WTC11 (cell line): ENCODE data around the gene PCDHGA6.
A peak's percentile ranks its signal among the peaks of the same experiment; 100 is the strongest.
"Not testable (repeated sequence)": the region's sequence is repeated elsewhere in the genome, so short reads cannot be mapped to it uniquely, and the experiment has no call there.

Experiments
- ATF1 ChIP-seq: sonication (generic); formaldehyde crosslinking; IDR thresholded peaks from 2 replicates; pipeline ENCODE4 v1.8.1; 2023; ENCODE audit warnings: mild to moderate bottlenecking, moderate library complexity, missing genetic modification reagents
- CTCF ChIP-seq: fragments of 200-600 bp; IDR thresholded peaks from 2 replicates; pipeline ENCODE4 v1.8.0; 2022; ENCODE audit warnings: antibody characterized with exemption
- ESRRA ChIP-seq: sonication (generic); formaldehyde crosslinking; IDR thresholded peaks from 2 replicates; pipeline ENCODE4 v1.8.1; 2022; ENCODE audit warnings: mild to moderate bottlenecking, missing genetic modification reagents, borderline replicate concordance
- ETV6 ChIP-seq: sonication (generic); formaldehyde crosslinking; IDR thresholded peaks from 2 replicates; pipeline ENCODE4 v1.8.1; 2022; ENCODE audit warnings: mild to moderate bottlenecking, missing genetic modification reagents
- FOXP1 ChIP-seq: sonication (generic); formaldehyde crosslinking; IDR thresholded peaks from 2 replicates; pipeline ENCODE4 v1.8.0; 2022; ENCODE audit warnings: missing genetic modification reagents, mild to moderate bottlenecking, moderate library complexity, borderline replicate concordance
- IRF2 ChIP-seq: sonication (generic); formaldehyde crosslinking; IDR thresholded peaks from 2 replicates; pipeline ENCODE4 v1.8.0; 2022; ENCODE audit warnings: low read depth, missing genetic modification reagents, borderline replicate concordance
- JUN ChIP-seq: sonication (generic); formaldehyde crosslinking; IDR thresholded peaks from 2 replicates; pipeline ENCODE4 v1.8.0; 2023; ENCODE audit warnings: mild to moderate bottlenecking, missing genetic modification reagents
- MLX ChIP-seq: sonication (generic); formaldehyde crosslinking; IDR thresholded peaks from 2 replicates; pipeline ENCODE4 v1.8.1; 2023; ENCODE audit warnings: mild to moderate bottlenecking, missing genetic modification reagents, moderate library complexity
- OVOL2 ChIP-seq: fragments of 250-450 bp; sonication (Bioruptor Pico); IDR thresholded peaks from 2 replicates; pipeline ENCODE4 v1.9.0; 2021; ENCODE audit warnings: mild to moderate bottlenecking, borderline replicate concordance
- TP53 ChIP-seq: sonication (generic); formaldehyde crosslinking; IDR thresholded peaks from 2 replicates; pipeline ENCODE4 v1.8.1; 2023; ENCODE audit warnings: mild to moderate bottlenecking, missing genetic modification reagents
- USF1 ChIP-seq: sonication (generic); formaldehyde crosslinking; IDR thresholded peaks from 2 replicates; pipeline ENCODE4 v1.8.0; 2022; ENCODE audit warnings: mild to moderate bottlenecking, missing genetic modification reagents

GRCh38 chr5:141407790-141408505 lies 34.3 kb downstream of the PCDHGA6 start, which contains the start of gene PCDHGB6:
- TF ChIP-seq JUN (CRISPR knock-in tag); TP53 (CRISPR knock-in tag); OVOL2 (CRISPR knock-in tag); IRF2 (CRISPR knock-in tag); MLX (CRISPR knock-in tag); FOXP1 (CRISPR knock-in tag); USF1; ESRRA (CRISPR knock-in tag); ATF1 (CRISPR knock-in tag); ETV6 (CRISPR knock-in tag): not testable (repeated sequence)
- TF ChIP-seq CTCF, result peak; percentile 64
